H1 (cell line): ENCODE results near the gene UPF2. TPM values are rescaled to one million over a fixed set of nuclear protein-coding genes. Genes with fewer than 3 reads are reported as not detected.

ENCODE experiments used
- CTCF ChIA-PET: fragments of 300-600 bp; sonication (Branson Sonifier 250); formaldehyde crosslinking; loops from one replicate; lab custom pipeline; 2021; ENCODE audit not compliant: partially characterized antibody; lab: Charles Lee
- POLR2A ChIA-PET: fragments of 300-600 bp; sonication (Branson Sonifier 250); formaldehyde crosslinking; loops from one replicate; lab custom pipeline; 2021; ENCODE audit warnings: inconsistent platforms; ENCODE audit not compliant: partially characterized antibody; lab: Charles Lee
- DNase-seq, 2 experiments: peaks; one replicate each; pipeline versions ENCODE4 v3.0.0 to v3.0.0-alpha.2; 2010 to 2022; ENCODE audit warnings: low spot score in 2 of 2, low read depth in 1 of 2, mixed read lengths in 1 of 2
- FAIRE-seq: peaks from 2 replicates; lab custom pipeline; 2011; peaks lifted over from hg19 to GRCh38; lab: Jason Lieb, UNC
- H2AFZ ChIP-seq: 2 replicates; pipeline ENCODE4 v1.8.1; 2012; ENCODE audit warnings: low read length, inconsistent platforms
- H2AK5ac ChIP-seq: 2 replicates; pipeline ENCODE4 v1.6.1; 2013; ENCODE audit warnings: low read depth, low read length
- H2BK120ac ChIP-seq: replicated peaks from 2 replicates; pipeline ENCODE3; 2013; ENCODE audit warnings: low read depth, low read length, inconsistent platforms
- H2BK12ac ChIP-seq: 2 replicates; pipeline ENCODE4 v1.6.1; 2013; ENCODE audit warnings: low read depth, low read length
- H2BK15ac ChIP-seq: 2 replicates; pipeline ENCODE4 v1.6.1; 2013; ENCODE audit warnings: low read length
- H2BK20ac ChIP-seq: 2 replicates; pipeline ENCODE4 v1.6.1; 2013; ENCODE audit warnings: low read length
- H2BK5ac ChIP-seq: 2 replicates; pipeline ENCODE4 v1.6.1; 2013; ENCODE audit warnings: low read depth, low read length
- H3K14ac ChIP-seq: 2 replicates; pipeline ENCODE4 v1.6.1; 2013; ENCODE audit warnings: inconsistent platforms; ENCODE audit not compliant: insufficient read length
- H3K18ac ChIP-seq: 2 replicates; pipeline ENCODE4 v1.6.1; 2013; ENCODE audit warnings: low read length; ENCODE audit errors: extremely low read depth
- H3K23ac ChIP-seq: 2 replicates; pipeline ENCODE4 v1.6.1; 2013; ENCODE audit warnings: inconsistent platforms; ENCODE audit not compliant: insufficient read length
- H3K23me2 ChIP-seq: 2 replicates; pipeline ENCODE4 v1.6.1; 2013; ENCODE audit warnings: low read depth, low read length
- H3K27ac ChIP-seq: 2 replicates; pipeline ENCODE4 v1.6.1; 2011; ENCODE audit warnings: low read depth, low read length, inconsistent platforms
- H3K27me3 ChIP-seq, 4 experiments: replicated peaks in 1 of 4; 1 replicate in 1 of 4; 2 replicates in 3 of 4; pipeline versions ENCODE4 v1.6.1 to v1.8.1; 2011 to 2013; ENCODE audit warnings: low read length in 3 of 4, mild to moderate bottlenecking in 3 of 4, inconsistent platforms in 2 of 4, mixed read lengths in 2 of 4, moderate library complexity in 1 of 4; ENCODE audit not compliant: control insufficient read depth in 3 of 4, insufficient read depth in 3 of 4; ENCODE audit errors: extremely low read depth in 1 of 4
- H3K36me3 ChIP-seq, 4 experiments: 2 replicates each; pipeline versions ENCODE4 v1.6.1 to v1.8.1; 2011 to 2013; ENCODE audit warnings: mild to moderate bottlenecking in 4 of 4, low read length in 3 of 4, moderate library complexity in 2 of 4, control low read depth in 1 of 4, inconsistent platforms in 1 of 4; ENCODE audit not compliant: insufficient read depth in 4 of 4, control insufficient read depth in 2 of 4
- H3K4ac ChIP-seq: replicated peaks from 2 replicates; pipeline ENCODE3; 2013; ENCODE audit warnings: low read length, low read depth, mixed read lengths, inconsistent platforms; ENCODE audit not compliant: insufficient read length
- H3K4me1 ChIP-seq, 4 experiments: replicated peaks in 1 of 4; 1 replicate in 1 of 4; 2 replicates in 3 of 4; pipeline versions ENCODE4 v1.6.1 to v1.8.1; 2011 to 2013; ENCODE audit warnings: low read length in 3 of 4, inconsistent platforms in 2 of 4, mixed read lengths in 1 of 4; ENCODE audit not compliant: insufficient read depth in 4 of 4, control insufficient read depth in 3 of 4
- H3K4me2 ChIP-seq, 2 experiments: 2 replicates each; pipeline versions ENCODE4 v1.6.1 to v1.8.1; 2011 to 2013; ENCODE audit warnings: low read depth in 2 of 2, low read length in 2 of 2, control low read depth in 1 of 2, inconsistent platforms in 1 of 2, mild to moderate bottlenecking in 1 of 2; ENCODE audit not compliant: insufficient read depth in 1 of 2
- H3K4me3 ChIP-seq, 4 experiments: fragments of 200-600, 300-600 bp in 1 of 4; sonication (generic), shearing (Covaris generic), sonication (Bioruptor Twin) in 1 of 4; 2 replicates each; pipeline versions ENCODE4 v1.5.1 to v1.8.1; 2011 to 2016; ENCODE audit warnings: low read length in 4 of 4, low read depth in 3 of 4, control low read depth in 2 of 4, inconsistent platforms in 2 of 4, mild to moderate bottlenecking in 2 of 4, mixed read lengths in 1 of 4, moderate library complexity in 1 of 4; ENCODE audit not compliant: insufficient read depth in 2 of 4; ENCODE audit errors: extremely low read depth in 1 of 4
- H3K56ac ChIP-seq: replicated peaks from 2 replicates; pipeline ENCODE3; 2013; ENCODE audit warnings: low read depth, mild to moderate bottlenecking, mixed read lengths, low read length, inconsistent platforms; ENCODE audit not compliant: insufficient read length
- H3K79me1 ChIP-seq: 2 replicates; pipeline ENCODE4 v1.6.1; 2013; ENCODE audit warnings: low read depth, low read length, control low read depth
- H3K79me2 ChIP-seq, 2 experiments: 2 replicates each; pipeline versions ENCODE4 v1.6.1 to v1.8.1; 2012 to 2013; ENCODE audit warnings: low read length in 2 of 2, mild to moderate bottlenecking in 2 of 2, inconsistent platforms in 1 of 2; ENCODE audit not compliant: insufficient read depth in 2 of 2, control insufficient read depth in 1 of 2
- H3K9ac ChIP-seq, 4 experiments: replicated peaks in 1 of 4; 1 replicate in 1 of 4; 2 replicates in 3 of 4; pipeline versions ENCODE4 v1.6.1 to v1.8.1; 2011 to 2013; ENCODE audit warnings: low read depth in 3 of 4, low read length in 3 of 4, control low read depth in 2 of 4, mild to moderate bottlenecking in 2 of 4, moderate library complexity in 2 of 4, inconsistent platforms in 1 of 4; ENCODE audit errors: extremely low read depth in 1 of 4
- H3K9me3 ChIP-seq, 2 experiments: 2 replicates each; pipeline versions ENCODE4 v1.6.1 to v1.8.1; 2012 to 2013; ENCODE audit warnings: mild to moderate bottlenecking in 2 of 2, moderate library complexity in 2 of 2, control low read depth in 1 of 2, inconsistent platforms in 1 of 2, low read depth in 1 of 2, low read length in 1 of 2, mixed read lengths in 1 of 2; ENCODE audit not compliant: insufficient read depth in 2 of 2
- H4K20me1 ChIP-seq, 2 experiments: replicated peaks in 1 of 2; 2 replicates each; pipeline versions ENCODE3 to v1.8.1; 2011 to 2013; ENCODE audit warnings: inconsistent platforms in 2 of 2, low read length in 2 of 2, mild to moderate bottlenecking in 1 of 2; ENCODE audit not compliant: insufficient read depth in 2 of 2, control insufficient read depth in 1 of 2
- H4K5ac ChIP-seq: 2 replicates; pipeline ENCODE4 v1.6.1; 2013; ENCODE audit warnings: low read length, low read depth, mixed read lengths, inconsistent platforms; ENCODE audit not compliant: insufficient read length
- H4K8ac ChIP-seq: 2 replicates; pipeline ENCODE4 v1.8.0; 2013; ENCODE audit warnings: mild to moderate bottlenecking, moderate library complexity, low read length, inconsistent platforms; ENCODE audit not compliant: insufficient read depth; ENCODE audit errors: extremely low read depth
- H4K91ac ChIP-seq: replicated peaks from 2 replicates; pipeline ENCODE3; 2013; ENCODE audit warnings: low read length, mixed read lengths, inconsistent platforms; ENCODE audit not compliant: insufficient read length
- JUND ChIP-seq: IDR thresholded peaks from 2 replicates; pipeline ENCODE4 v1.6.1; 2011; ENCODE audit warnings: mild to moderate bottlenecking, improper control_type of control experiment, low read length
- SAP30 ChIP-seq: fragments of 300-600 bp; sonication (generic); IDR thresholded peaks from 2 replicates; pipeline ENCODE4 v1.7.1; 2012; ENCODE audit warnings: low read length, moderate library complexity, mild to moderate bottlenecking, inconsistent platforms; ENCODE audit not compliant: insufficient read depth, insufficient replicate concordance
- WGBS, 2 experiments: shearing (Covaris generic) in 1 of 2; methylation state at CpG; one replicate each; pipeline versions ENCODE4 v1.1.6 to v1.1.7; 2013 to 2015; ENCODE audit warnings: low lambda C conversion rate in 2 of 2, mixed read lengths in 2 of 2, inconsistent platforms in 1 of 2, low coverage in 1 of 2, missing lambda C conversion rate in 1 of 2; ENCODE audit not compliant: insufficient replicate concordance in 2 of 2, insufficient coverage in 1 of 2, insufficient read length in 1 of 2; ENCODE audit errors: extremely low coverage in 1 of 2, missing lambda C conversion rate in 1 of 2; 5-methylcytosine and 5-hydroxymethylcytosine counted together
- polyA plus RNA-seq, 7 experiments: library from polyadenylated mRNA; depleted of rRNA in 3 of 7; stranded (reverse) in 5 of 7; unstranded in 2 of 7; fragments of >200 nt in 5 of 7; fragments of 200-250 nt in 2 of 7; gene quantifications; 1 replicate in 5 of 7; 2 replicates in 1 of 7; 4 replicates in 1 of 7; pipeline versions ENCODE4 v1.2.1 to v1.2.3, GENCODE V29; 2011 to 2013; ENCODE audit warnings: missing spikeins in 2 of 7, mixed read lengths in 2 of 7
- total RNA-seq: library from RNA; stranded (reverse); fragmentation: NEBNext Ultra II Directional; extraction: Animal tissue kit (Norgen Biotek cat#: 25700); gene quantifications from 2 replicates; pipeline ENCODE4 v1.2.1, GENCODE V29; 2021

UPF2 gene
- total and polyA plus RNA-seq, 2 of the 8 experiments (the other 6 are each of a cell fraction or from before 2014, with no cell fraction given) = 6.2 to 32.8 TPM

GRCh38 chr10:12067336-12067735, 24.7 kb upstream of the UPF2 start:
- CTCF ChIA-PET = interaction anchor here (0.5 to 0.6 kb wide), 2 partner anchors 18 to 25 kb away, joined by 3 read pairs; partner anchors contain the start of gene UPF2
- Histone ChIP-seq H3K27ac (no peak overlapping the region), H3K79me2 (peaks cover 9 to 31% of the 10 kb centered on the region in 2 experiments; a peak in 3 of 4 replicates), H3K36me3 (no peaks in the 10 kb centered on the region), H2BK15ac (no peak overlapping the region), H2BK20ac (no peak overlapping the region), H3K4me1 (peaks cover 0 to 7% (median 2%) of the 10 kb centered on the region in 4 experiments; a peak in 3 of 7 replicates), H3K23ac (no peak overlapping the region), H3K9ac (no peak overlapping the region), H4K8ac (no peak overlapping the region), H2BK12ac (no peak overlapping the region), H3K4ac (no peak overlapping the region), H4K91ac (no peak overlapping the region), H2BK120ac (no peak overlapping the region), H3K56ac (no peak overlapping the region), H2AK5ac (no peak overlapping the region), H3K14ac (no peak overlapping the region), H3K4me2 (no peak overlapping the region), H3K79me1 (0 out of 2 replicates have a peak, but pooled peaks cover 8% of the 10 kb centered on the region), H3K18ac (no peak overlapping the region), H2BK5ac (no peak overlapping the region), H3K27me3 (no peaks in the 10 kb centered on the region), H4K20me1 (no peaks in the 10 kb centered on the region), H2AFZ (0 out of 2 replicates have a peak overlapping the region, but pooled peaks have one; percentile 66), H3K4me3 (no peak overlapping the region), H4K5ac (no peak overlapping the region), H3K9me3 (no peaks in the 10 kb centered on the region), H3K23me2 (no peaks in the 10 kb centered on the region; the same call in 1 of the 2 replicates)
- FAIRE-seq (no peak), DNase-seq (no peak)
- POLR2A ChIA-PET = interaction anchor here (3.7 kb wide), 1 partner anchor 13 kb away, joined by 19 read pairs; no protein-coding TSS in a partner anchor
- WGBS, 2 experiments = 86% methylated on average over 2 of the region's 2 CpGs; no CpG with 5 or more reads in 1 of the 2 experiments
- no peak for TF ChIP-seq SAP30
- TF ChIP-seq JUND = no peak
